ENCODE measurements around the gene PCDHA1. TPM values are rescaled to one million over a fixed set of nuclear protein-coding genes. Genes with fewer than 3 reads are reported as not detected.
"Not testable (repeated sequence)": the region's sequence is repeated elsewhere in the genome, so short reads cannot be mapped to it uniquely, and the experiment has no call there.

PCDHA1 gene
- total and polyA plus RNA-seq, 3 experiments from 2014 or later: not detected

- Histone ChIP-seq H3K4me1 (ENCODE audit: insufficient read depth, low read length) (no peaks in the 10 kb centered on the region), H3K36me3 (ENCODE audit: insufficient read depth, low read length) (no peaks in the 10 kb centered on the region), H3K27ac (ENCODE audit: low read depth, low read length) (no peak within 1 kb of the TSS), H3K9me3 (ENCODE audit: low read length) (peaks cover 3% of the 10 kb centered on the region), H3K27me3 (ENCODE audit: insufficient read depth, low read length, poor library complexity, severe bottlenecking) (peaks cover 4% of the 10 kb centered on the region), H3K4me3 (ENCODE audit: low read length) (no peak within 1 kb of the TSS)
- H3K9me3 Mint-ChIP-seq: peaks cover 6 to 38% (median 31%) of the 10 kb centered on the region in 5 donors
- no peak within 1 kb of the TSS for H3K27ac Mint-ChIP-seq
- no peaks in the 10 kb centered on the region for H3K4me1 Mint-ChIP-seq
- H3K4me3 Mint-ChIP-seq: no peak within 1 kb of the TSS
- POLR2A ChIA-PET: no interaction called here
- CTCF ChIA-PET: no interaction called here
- H3K27me3 Mint-ChIP-seq: peaks cover 30 to 41% of the 10 kb centered on the region in 2 donors
- DNase-seq: no peak
- H3K36me3 Mint-ChIP-seq: peaks cover 0 to 5% (median 0%) of the 10 kb centered on the region in 3 donors
Observed at GRCh38 chr5:140875085-140876065, 89.4 kb downstream of the PCDHA1 start, which contains the start of gene PCDHA12. TSS of gene PCDHA12 (plus strand) at chr5:140875308. CDS start at chr5:140875473, 165 bp downstream.

- H3K4me1 Mint-ChIP-seq; DNase-seq; H3K36me3 ChIP-seq (ENCODE audit: insufficient read depth, low read length); H3K27ac Mint-ChIP-seq; H3K27ac ChIP-seq (ENCODE audit: low read depth, low read length); H3K27me3 ChIP-seq (ENCODE audit: insufficient read depth, low read length, poor library complexity, severe bottlenecking); H3K4me1 ChIP-seq (ENCODE audit: insufficient read depth, low read length); POLR2A ChIA-PET; H3K4me3 Mint-ChIP-seq; H3K9me3 ChIP-seq (ENCODE audit: low read length); H3K36me3 Mint-ChIP-seq; H3K4me3 ChIP-seq (ENCODE audit: low read length); CTCF ChIA-PET: not testable (repeated sequence)
- Mint-ChIP-seq H3K27me3 (peaks cover 35 to 50% of the 10 kb centered on the region in 2 donors), H3K9me3 (peaks cover 14 to 46% (median 36%) of the 10 kb centered on the region in 5 donors)
Observed at GRCh38 chr5:140876541-140877261, 90.8 kb downstream of the PCDHA1 start.

GRCh38 chr5:140877262-140877581 lies 91.3 kb downstream of the PCDHA1 start:
- Histone ChIP-seq H3K27me3 (ENCODE audit: insufficient read depth, low read length, poor library complexity, severe bottlenecking) (peaks cover 4% of the 10 kb centered on the region), H3K4me1 (ENCODE audit: insufficient read depth, low read length) (no peaks in the 10 kb centered on the region), H3K36me3 (ENCODE audit: insufficient read depth, low read length) (no peaks in the 10 kb centered on the region), H3K9me3 (ENCODE audit: low read length) (peaks cover 3% of the 10 kb centered on the region), H3K4me3 (ENCODE audit: low read length) (no peak overlapping the region), H3K27ac (ENCODE audit: low read depth, low read length) (no peak overlapping the region)
- H3K4me3 Mint-ChIP-seq: no peak overlapping the region
- H3K9me3 Mint-ChIP-seq: peaks cover 13 to 44% (median 34%) of the 10 kb centered on the region in 5 donors
- H3K27ac Mint-ChIP-seq: no peak overlapping the region
- POLR2A ChIA-PET: no interaction called here
- CTCF ChIA-PET: no interaction called here
- peaks cover 36 to 50% of the 10 kb centered on the region in 2 donors for H3K27me3 Mint-ChIP-seq
- no peaks in the 10 kb centered on the region for H3K4me1 Mint-ChIP-seq
- H3K36me3 Mint-ChIP-seq: peaks cover 0 to 5% (median 0%) of the 10 kb centered on the region in 3 donors
- DNase-seq: no peak

GRCh38 chr5:140881889-140882590 lies 96.1 kb downstream of the PCDHA1 start, which contains the start of gene PCDHA13:
TSS of gene PCDHA13 (plus strand) at chr5:140882124. CDS start at chr5:140882269, 145 bp downstream.
- H3K27ac Mint-ChIP-seq: no peak within 1 kb of the TSS
- no peaks in the 10 kb centered on the region for H3K36me3 ChIP-seq (ENCODE audit: insufficient read depth, low read length)
- peaks cover 20 to 31% (median 21%) of the 10 kb centered on the region in 5 donors for H3K9me3 Mint-ChIP-seq
- H3K27me3 Mint-ChIP-seq: peaks cover 26 to 36% of the 10 kb centered on the region in 2 donors
- H3K27me3 ChIP-seq (ENCODE audit: insufficient read depth, low read length, poor library complexity, severe bottlenecking): peaks cover 4% of the 10 kb centered on the region
- ChIA-PET CTCF (no interaction called here), POLR2A (no interaction called here)
- H3K9me3 ChIP-seq (ENCODE audit: low read length): no peaks in the 10 kb centered on the region
- H3K27ac ChIP-seq (ENCODE audit: low read depth, low read length): no peak within 1 kb of the TSS
- no peaks in the 10 kb centered on the region for H3K4me1 Mint-ChIP-seq
- H3K4me3 Mint-ChIP-seq: no peak within 1 kb of the TSS
- no peaks in the 10 kb centered on the region for H3K36me3 Mint-ChIP-seq
- H3K4me3 ChIP-seq (ENCODE audit: low read length): no peak within 1 kb of the TSS
- no peaks in the 10 kb centered on the region for H3K4me1 ChIP-seq (ENCODE audit: insufficient read depth, low read length)
- no peak for DNase-seq

GRCh38 chr5:140882591-140882899 lies 96.6 kb downstream of the PCDHA1 start:
- H3K9me3 Mint-ChIP-seq: peaks cover 20 to 34% (median 24%) of the 10 kb centered on the region in 5 donors

GRCh38 chr5:140883373-140883772 lies 97.4 kb downstream of the PCDHA1 start:
- ChIA-PET POLR2A (no interaction called here), CTCF (no interaction called here)
- peaks cover 30 to 36% of the 10 kb centered on the region in 2 donors for H3K27me3 Mint-ChIP-seq
- H3K9me3 ChIP-seq (ENCODE audit: low read length): no peaks in the 10 kb centered on the region
- no peak overlapping the region for H3K27ac ChIP-seq (ENCODE audit: low read depth, low read length)
- no peaks in the 10 kb centered on the region for H3K4me1 ChIP-seq (ENCODE audit: insufficient read depth, low read length)
- H3K27ac Mint-ChIP-seq: no peak overlapping the region
- H3K36me3 Mint-ChIP-seq: no peaks in the 10 kb centered on the region
- H3K4me1 Mint-ChIP-seq: no peaks in the 10 kb centered on the region
- H3K9me3 Mint-ChIP-seq: peaks cover 20 to 35% (median 24%) of the 10 kb centered on the region in 5 donors
- DNase-seq: no peak
- H3K4me3 Mint-ChIP-seq: no peak overlapping the region
- no peaks in the 10 kb centered on the region for H3K36me3 ChIP-seq (ENCODE audit: insufficient read depth, low read length)
- no peak overlapping the region for H3K4me3 ChIP-seq (ENCODE audit: low read length)
- H3K27me3 ChIP-seq (ENCODE audit: insufficient read depth, low read length, poor library complexity, severe bottlenecking): peaks cover 4% of the 10 kb centered on the region

More at GRCh38 chr5:140882591-140882899, 96.6 kb downstream of the PCDHA1 start:
- Histone ChIP-seq H3K27ac (ENCODE audit: low read depth, low read length) (no peak overlapping the region), H3K4me1 (ENCODE audit: insufficient read depth, low read length) (no peaks in the 10 kb centered on the region), H3K4me3 (ENCODE audit: low read length) (no peak overlapping the region), H3K27me3 (ENCODE audit: insufficient read depth, low read length, poor library complexity, severe bottlenecking) (peaks cover 4% of the 10 kb centered on the region), H3K36me3 (ENCODE audit: insufficient read depth, low read length) (no peaks in the 10 kb centered on the region), H3K9me3 (ENCODE audit: low read length) (no peaks in the 10 kb centered on the region)
- ChIA-PET POLR2A (no interaction called here), CTCF (no interaction called here)
- DNase-seq: no peak
- Mint-ChIP-seq H3K4me3 (no peak overlapping the region), H3K27ac (no peak overlapping the region), H3K36me3 (no peaks in the 10 kb centered on the region), H3K27me3 (peaks cover 28 to 36% of the 10 kb centered on the region in 2 donors), H3K4me1 (no peaks in the 10 kb centered on the region)

GRCh38 chr5:140883927-140884697 lies 98.2 kb downstream of the PCDHA1 start:
- Histone ChIP-seq H3K36me3 (ENCODE audit: insufficient read depth, low read length) (no peaks in the 10 kb centered on the region), H3K27ac (ENCODE audit: low read depth, low read length) (no peak overlapping the region), H3K9me3 (ENCODE audit: low read length) (no peaks in the 10 kb centered on the region), H3K27me3 (ENCODE audit: insufficient read depth, low read length, poor library complexity, severe bottlenecking) (no peaks in the 10 kb centered on the region), H3K4me3 (ENCODE audit: low read length) (no peak overlapping the region), H3K4me1 (ENCODE audit: insufficient read depth, low read length) (no peaks in the 10 kb centered on the region)
- POLR2A ChIA-PET: no interaction called here
- H3K27me3 Mint-ChIP-seq: peaks cover 27 to 31% of the 10 kb centered on the region in 2 donors
- no peak overlapping the region for H3K27ac Mint-ChIP-seq
- H3K9me3 Mint-ChIP-seq: peaks cover 20 to 35% (median 22%) of the 10 kb centered on the region in 5 donors
- CTCF ChIA-PET: no interaction called here
- H3K36me3 Mint-ChIP-seq: no peaks in the 10 kb centered on the region
- no peak for DNase-seq
- no peak overlapping the region for H3K4me3 Mint-ChIP-seq
- no peaks in the 10 kb centered on the region for H3K4me1 Mint-ChIP-seq
